HuH-7 (cell line): ENCODE measurements around the gene SGPL1.
A peak's percentile ranks its signal among the peaks of the same experiment; 100 is the strongest.

Source experiments
- DNase-seq: peaks from one replicate; pipeline ENCODE4 v3.0.0; 2011; ENCODE audit warnings: low spot score

SGPL1 gene

DNA sequence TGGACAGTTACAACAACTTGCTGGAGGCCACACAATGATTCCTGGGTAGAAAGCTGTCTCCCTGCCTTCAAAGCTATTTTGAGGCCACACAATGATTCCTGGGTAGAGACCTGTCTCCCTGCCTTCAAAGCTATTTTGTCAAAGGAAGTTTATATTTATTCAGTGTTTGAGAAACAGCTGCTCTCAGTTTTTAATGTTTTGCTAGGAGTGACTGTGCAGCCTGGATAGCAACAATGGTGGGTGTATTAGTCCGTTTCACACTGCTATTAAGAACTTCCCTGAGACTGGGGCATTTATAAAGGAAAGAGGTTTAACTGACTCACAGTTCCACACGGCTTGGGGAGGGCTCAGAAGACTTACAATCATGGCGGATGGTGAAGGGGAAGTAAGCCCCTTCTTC is 3.9 kb upstream of the SGPL1 start:
- DNase-seq = no peak

GRCh38 chr10:70812814-70813213 is 2.9 kb upstream of the SGPL1 start:
- DNase-seq = no peak

DNA sequence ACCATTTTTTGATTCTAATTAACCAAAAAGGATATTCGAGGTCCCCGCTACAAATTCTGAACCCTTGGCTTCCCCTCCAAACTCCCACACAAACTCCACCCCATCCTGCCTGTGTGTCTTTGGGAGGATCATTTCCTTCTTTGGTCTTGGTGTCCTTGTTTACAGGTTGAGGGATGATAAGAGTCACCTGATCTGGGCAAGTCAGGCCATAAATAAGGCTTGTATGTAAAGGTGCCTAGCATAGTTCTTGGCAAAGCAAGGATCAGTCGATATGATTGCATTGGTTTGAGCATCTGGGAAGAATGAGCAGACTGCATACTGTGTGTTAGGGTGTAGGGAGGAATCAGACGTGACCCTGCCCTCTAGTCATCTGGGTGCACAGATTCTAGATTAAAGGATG is 1.6 kb upstream of the SGPL1 start:
- no peak for DNase-seq

GRCh38 chr10:70816220-70816894 is 609 bp downstream of the SGPL1 start:
- DNase-seq = peak; percentile 51

DNA sequence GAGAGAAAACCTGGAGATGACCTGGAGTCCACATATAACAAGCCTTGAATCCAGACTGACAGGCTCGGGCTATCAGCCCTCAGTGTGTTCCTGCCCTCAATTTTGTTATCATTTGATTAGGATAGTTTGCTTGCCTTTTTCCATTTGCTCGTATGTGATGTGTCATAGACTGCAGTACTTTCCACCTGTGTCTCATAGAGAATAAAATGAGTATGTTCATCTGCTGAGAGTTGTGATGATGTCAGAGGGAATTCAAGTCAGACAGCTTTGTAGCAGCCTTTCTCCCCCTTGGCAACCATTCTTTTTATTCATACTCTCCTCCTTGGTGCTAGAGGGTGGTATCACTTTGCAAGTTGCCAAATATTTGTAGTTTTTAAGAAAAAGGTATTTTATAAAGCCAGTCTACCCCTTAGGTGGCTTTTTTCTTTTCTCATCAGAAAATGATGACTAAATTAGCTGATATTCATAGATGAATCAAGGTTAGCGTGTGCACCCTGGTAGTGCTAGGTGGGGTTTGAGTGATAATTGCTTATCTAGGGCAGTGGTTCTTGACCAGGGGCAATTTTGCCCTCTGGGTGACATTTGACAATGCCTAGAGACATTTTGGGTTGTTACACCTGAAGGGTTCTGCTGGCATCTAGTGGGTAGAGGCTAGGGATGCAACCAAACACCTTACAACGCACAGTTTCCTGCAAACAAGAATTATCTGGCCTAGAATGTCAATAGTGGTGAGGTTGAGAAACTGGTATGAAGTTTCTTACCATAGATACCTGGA is 5.4 kb downstream of the SGPL1 start:
- no peak for DNase-seq

DNA sequence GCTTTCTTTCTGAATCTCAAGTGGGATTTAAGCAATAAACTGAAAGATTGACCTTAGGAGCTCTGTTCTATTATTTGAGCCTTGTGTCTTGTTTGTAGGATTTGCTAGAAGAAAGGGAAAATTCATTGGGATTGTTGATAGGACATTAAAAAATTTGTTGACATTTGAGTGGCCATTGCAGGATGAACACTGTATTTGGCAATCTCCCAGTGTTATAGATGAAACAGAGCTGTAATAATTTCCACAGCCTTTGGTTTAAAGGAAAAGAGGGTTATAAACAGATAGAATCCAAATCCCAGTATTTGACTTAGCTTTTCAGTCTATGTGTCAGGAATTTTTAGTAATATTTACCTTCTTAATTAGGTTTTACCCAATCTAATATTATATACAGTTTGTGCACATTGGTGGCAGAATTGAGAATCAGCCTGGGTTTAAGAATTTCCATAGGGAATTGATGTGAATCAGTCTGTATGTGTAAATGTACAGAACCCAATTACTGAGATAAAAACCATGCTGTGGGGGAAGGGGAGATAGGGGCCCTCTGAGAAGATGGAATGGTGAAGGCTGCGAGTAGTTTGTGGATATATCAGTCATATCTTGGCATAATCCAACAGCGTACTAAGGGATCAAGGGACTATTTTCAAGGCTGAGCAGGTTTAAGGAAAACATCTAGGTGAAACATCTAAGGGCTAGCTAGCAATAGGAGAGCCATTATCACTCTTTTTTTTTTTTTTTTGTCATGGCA is 6.5 kb downstream of the SGPL1 start:
- no peak for DNase-seq

GRCh38 chr10:70827086-70827757 is 11.5 kb downstream of the SGPL1 start:
- no peak for DNase-seq

DNA sequence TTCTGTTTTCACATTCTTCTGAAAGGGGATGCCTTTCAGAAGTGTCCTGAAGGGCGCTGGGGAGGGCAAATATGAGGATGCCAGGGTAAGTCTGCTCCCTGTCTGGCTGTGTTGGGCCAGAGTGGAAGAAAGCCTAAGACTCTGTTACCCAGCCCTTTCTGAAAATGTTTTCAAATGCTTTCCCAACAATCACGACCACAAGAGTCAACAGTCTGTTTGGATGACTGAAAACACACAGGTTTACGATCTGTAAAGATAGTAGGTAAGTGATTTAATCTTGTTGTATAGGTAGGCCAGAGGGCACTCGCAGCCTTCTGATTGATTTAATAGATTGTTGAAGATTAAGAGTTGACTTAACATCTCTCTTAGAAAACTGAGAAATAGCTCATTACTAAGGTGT is 13.2 kb downstream of the SGPL1 start:
- no peak for DNase-seq

GRCh38 chr10:70829543-70829942 is 13.8 kb downstream of the SGPL1 start:
- DNase-seq = no peak

- DNase-seq = no peak
Measured at GRCh38 chr10:70830164-70830563, 14.4 kb downstream of the SGPL1 start.

- DNase-seq = no peak
Measured at GRCh38 chr10:70832221-70832620, 16.5 kb downstream of the SGPL1 start.

GRCh38 chr10:70832852-70833528 is 17.2 kb downstream of the SGPL1 start:
- no peak for DNase-seq

GRCh38 chr10:70833601-70834000 is 17.9 kb downstream of the SGPL1 start:
- no peak for DNase-seq

GRCh38 chr10:70834021-70834420 is 18.3 kb downstream of the SGPL1 start:
- no peak for DNase-seq

DNA sequence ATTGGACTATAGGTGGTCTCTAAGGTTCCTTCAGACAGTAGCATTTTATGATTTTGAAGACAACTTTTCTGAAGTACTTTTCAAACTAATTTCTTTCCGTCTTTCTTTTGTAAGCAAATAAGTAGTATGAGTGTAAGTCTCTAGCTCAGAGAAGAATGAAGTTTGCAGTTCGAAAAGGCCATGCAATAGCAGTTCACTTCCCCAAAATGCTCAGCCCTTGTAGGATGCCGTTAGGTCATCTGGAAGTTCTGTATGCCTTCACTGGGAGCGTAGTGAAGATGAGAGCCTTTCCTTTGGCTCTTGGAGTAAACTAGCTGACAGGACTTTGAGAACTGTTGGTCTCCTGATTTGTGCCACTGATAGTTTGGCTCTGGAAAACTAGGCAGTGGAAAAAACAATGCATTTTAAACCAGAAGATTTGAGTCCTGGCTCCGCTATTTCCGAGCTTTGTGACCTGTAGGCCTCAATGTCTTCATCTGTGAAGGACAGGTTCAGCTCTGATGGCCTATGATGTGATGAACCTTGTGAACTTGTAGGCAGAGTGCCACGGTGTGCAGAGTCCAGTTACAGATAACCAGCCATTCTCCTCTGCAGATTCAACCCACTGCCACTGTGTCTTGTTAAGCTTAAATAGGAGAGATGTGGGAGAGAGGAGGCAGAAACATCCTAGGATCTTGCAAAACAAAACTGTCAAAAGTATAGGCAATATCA is 18.8 kb downstream of the SGPL1 start:
- DNase-seq = no peak

- DNase-seq = no peak
Measured at GRCh38 chr10:70836319-70836718, 20.6 kb downstream of the SGPL1 start.

DNA sequence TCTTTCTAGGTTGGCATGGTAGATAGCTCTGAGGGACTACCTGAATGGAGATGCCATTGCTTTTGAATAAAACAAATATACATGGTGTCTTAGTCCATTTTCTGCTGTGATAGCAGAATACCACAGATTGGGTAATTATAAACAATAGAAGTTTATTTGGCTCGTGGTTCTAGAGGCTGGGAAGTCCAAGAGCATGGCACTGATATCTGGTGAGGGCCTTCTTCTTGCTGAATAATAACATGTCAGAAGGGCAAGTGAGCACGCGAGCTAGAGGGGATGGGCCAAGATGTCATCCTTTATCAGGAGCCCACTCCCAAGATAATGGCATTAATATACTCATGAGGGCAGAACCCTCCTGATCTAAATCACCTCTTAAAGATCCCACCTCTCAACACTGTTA is 21.9 kb downstream of the SGPL1 start:
- DNase-seq = no peak

DNA sequence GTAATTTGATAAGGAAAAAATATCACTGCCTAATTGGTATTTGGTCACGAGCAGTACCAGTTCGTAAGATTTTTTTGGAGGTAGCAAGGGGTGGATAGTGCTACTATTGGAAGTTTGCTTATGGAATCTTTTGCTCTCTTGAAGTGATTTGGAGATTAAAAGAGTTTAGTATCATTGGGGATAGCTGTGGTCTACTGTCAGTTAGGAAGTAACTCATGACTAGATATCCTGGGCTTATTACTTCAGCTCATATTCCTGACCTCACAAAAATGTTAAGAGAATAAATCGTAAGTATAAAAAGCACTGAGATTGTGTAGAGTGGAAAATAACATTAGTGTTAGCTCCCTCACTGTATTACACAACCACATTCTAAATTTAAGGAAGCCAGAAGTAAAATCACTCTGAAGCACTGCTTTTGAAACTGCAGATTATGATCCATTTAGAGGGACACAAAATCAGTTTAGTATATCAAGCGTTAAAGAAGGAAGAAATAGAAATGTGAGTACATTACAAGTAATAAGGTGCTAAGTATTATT is 22.6 kb downstream of the SGPL1 start:
- DNase-seq = no peak

DNA sequence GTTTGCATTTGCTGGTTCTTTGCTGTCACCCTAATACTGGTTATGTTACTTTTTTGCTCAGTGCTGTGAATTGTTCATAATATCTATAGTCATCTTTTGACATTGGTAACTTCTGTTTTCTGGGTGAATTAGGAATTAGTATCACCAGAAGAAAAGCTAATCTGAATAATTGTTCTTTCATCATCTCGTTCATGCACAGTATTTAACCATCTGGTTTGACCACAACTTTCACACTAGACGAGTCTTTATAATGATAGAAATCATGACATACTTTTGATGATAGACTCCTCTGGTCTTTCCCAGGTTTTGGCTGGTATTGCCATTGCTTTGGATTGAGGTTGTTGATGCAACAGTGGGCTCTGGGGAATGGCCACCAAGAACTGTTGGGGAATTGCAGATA is 25.1 kb downstream of the SGPL1 start:
- DNase-seq = no peak

DNA sequence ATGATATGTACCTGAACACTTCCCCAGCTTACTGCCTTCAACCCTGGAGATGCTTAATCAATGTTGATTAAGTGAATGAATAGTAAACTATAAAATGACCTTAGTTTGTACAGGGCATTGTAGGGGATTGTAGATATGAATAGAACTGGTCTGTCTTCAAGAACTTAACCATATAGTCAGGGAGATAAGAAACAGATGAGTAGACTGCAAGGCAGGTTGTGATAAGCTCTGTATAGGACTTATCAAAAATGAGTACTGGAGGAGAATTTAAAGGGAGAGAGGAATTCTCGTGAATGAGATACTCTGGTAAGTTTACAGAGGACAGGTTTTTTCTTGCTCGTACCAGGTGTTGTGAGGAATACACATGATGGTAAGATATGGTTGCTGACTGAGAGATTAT is 27.6 kb downstream of the SGPL1 start:
- DNase-seq = no peak
